HG03045 (cell line): Measurements from ENCODE around the gene CDX1.

Experiments
- ATAC-seq: cut with Tn5 transposase; IDR thresholded peaks from one replicate; pipeline ENCODE4 v1.9.1; 2021; ENCODE audit warnings: mild to moderate bottlenecking, moderate library complexity; ENCODE audit not compliant: unreplicated experiment

Gene CDX1

DNA sequence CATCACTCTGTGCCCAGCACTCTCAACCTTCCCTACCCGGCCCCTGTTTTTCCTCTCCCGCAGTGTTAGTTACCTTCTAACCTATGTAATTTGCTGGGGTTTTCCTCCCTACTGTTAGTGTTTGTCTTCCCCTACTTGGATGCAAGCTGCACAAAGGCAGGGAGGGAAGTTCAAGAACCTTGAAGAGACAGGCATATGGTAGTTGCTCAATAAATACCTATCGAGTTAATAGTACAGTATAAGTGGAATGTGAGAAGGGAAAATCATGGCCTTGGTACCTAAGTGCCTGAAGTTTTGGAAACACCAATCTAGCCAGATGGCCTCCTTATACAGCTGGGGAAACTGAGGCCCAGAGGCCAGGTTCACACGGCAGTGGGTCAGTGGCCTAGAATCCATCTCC is 35.1 kb upstream of the CDX1 start:
- no peak for ATAC-seq

DNA sequence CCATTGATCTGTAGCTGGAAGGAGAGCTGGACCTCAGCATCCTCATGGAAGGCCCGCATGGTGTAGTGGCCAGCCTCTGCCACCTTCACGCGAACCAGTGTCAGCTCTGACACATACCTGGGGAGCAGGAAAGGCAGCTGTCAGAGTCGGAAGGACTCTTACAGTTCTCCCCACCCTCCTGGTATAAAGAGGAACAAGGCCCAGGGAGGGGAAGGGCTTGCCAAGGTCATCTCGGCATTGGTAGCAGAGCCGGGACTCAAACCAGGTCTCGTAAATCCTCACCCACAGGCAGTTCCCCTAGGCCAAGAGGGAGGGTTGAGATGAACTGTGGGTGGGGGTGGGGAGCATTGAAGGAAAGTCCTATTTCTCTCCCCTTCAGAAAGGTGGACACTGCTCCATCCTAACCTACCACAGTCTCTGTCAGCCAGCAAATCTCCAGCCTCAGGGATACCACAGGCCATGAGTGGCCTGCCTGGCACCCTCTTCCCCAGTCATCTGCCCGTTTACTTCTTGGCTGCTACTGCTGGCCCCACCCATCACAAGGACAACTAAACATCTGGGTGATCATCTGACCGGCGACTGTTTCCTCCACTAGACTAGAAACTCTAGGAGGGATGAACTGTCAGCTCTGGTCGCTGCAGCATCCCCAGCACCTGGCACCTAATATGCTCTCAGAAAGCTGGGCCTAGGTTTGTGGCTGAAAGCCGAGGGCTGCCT is 34.4 kb upstream of the CDX1 start:
- no peak for ATAC-seq

DNA sequence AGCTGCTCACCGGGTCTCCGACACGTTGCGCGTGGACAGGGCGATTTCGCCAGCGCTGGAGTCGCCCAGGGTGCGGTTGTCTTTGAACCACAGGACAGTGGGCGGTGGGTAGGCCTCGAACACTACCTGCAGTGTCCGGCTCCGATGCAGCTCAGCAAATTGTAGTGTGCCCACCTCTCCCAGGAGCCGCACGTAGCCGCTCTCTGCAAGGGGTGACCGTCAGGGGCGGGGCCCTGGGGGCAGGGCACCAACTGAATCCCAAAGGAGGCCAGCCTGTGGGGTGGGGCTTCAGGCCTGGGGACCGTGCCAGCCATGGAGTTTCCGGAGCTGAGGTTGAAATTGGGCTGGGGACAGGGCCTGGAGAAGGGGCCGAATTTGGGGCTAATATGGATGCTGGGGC is 33.8 kb upstream of the CDX1 start:
- ATAC-seq = no peak

DNA sequence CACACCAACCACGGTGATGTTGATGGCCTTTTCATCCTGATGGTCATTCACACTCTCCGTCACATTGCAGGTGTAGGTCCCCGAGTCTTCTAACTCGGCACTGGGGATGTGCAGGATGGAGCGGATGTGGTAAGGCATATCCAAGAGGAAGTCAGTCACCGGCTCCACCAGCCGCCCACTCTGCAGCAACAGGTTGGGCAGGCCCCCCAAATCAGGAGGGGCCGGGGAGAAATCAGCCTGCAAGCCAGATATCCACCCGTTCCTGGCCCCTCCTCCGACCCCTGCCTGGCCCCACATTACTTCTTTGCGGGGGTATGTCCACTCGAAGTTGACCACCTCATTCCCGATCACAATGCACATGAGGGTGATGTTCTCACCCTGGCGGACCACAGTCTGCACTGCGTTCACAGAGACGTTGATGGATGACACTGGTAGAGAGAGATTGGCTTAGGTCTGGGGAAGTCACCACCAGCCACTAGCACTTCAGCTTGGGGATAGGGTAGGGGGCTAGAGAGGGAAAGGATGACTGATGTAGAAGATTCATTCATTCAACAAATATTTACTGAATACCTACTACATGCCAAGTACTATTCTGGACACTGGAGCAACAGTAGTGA is 32.9 kb upstream of the CDX1 start:
- no peak for ATAC-seq

DNA sequence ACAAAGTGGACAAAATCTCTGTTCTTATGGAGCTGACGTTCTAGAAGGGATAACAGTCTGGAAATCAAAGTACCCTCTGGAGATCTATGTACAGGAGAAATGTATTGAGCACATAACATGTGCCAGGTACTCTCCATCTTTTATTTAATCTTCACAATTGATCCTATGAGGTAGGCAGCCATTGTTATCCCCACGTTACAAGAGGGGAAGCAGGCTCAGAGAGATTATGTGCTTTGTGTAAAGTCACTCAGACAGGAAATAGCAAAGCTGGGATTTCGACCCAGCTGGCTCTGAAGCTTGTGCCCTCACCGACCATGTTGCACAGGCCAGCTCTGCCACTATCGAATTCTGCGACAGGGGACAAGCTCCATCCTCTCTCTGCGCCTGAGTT is 32.4 kb upstream of the CDX1 start:
- ATAC-seq = no peak

DNA sequence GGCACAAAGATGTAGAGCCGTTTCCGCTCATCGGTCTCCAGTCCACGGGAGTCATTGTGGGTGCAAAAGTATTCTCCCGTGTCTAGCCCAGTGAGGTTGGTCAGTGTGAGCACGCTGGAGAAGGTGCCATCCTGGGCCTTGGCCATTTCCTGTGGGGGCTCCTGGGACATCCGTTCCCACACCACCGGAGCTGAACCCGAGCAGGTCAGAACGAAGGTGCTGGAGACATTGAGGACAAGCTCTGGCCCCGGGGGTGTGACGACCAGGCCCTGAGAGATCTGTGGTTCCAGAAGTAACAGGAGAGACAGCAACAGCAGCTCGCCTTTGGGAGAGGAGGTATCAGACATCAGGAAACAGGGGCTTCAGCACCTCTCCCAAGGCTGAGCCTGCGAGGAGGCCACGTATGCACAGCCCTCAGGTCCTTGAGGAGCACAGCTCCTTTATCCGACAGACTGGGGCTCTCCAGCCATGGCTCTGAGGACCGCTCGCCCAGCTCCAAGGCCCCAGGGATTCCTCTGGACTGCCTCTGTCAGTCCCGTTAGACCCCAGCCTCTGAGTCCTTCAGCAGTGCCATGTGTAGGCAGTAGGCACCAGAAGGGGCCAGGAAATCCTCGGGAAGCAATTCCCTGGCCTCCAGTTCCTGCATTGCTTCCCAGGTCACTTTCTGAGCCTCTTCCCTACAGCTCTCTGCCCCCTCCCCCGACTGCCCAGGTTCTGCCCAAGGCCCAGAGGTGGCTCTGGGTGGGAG is 30.8 kb upstream of the CDX1 start:
- ATAC-seq = no peak

DNA sequence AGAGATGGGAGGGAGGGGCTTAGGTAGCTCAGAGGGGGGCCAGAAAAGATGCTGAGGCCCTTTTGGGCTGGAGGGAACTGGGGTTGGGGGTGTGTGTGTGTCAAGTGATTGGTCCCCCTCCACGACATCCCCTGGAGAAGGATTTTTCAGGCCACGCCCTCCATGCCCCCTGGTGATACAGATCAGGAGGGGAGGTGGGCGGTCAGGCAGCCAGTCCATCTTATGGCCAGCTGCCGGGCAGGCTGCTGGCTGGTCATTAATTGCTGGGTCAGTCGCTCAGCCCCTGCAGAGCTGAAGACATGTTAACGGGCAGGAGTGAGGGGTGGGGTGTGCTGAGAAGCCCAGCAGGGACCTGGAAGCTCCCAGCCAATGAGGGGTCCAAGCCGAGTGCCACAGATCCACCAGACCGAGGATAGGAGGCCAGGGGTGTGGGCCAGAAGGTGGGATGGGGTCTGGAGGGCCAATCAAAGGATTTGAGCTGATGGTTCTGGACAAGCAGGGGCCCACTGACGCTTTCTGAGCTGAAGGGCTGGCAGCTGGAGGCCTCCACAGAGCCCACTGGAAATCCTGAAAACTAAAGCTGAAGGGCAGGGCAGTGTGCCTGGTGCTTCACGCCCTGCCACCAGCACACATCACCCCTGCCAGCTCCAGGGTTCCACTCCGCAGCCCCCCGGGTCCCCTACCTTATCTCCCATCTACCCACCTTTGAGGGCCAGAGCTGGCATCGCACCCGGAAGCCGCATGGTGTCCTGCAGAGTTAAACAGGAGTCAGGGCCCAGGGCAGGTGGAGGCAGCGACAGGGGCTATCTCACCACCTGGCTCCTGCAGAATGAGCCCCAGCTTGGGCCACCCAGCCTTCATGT is 30.0 kb upstream of the CDX1 start:
- no peak for ATAC-seq

DNA sequence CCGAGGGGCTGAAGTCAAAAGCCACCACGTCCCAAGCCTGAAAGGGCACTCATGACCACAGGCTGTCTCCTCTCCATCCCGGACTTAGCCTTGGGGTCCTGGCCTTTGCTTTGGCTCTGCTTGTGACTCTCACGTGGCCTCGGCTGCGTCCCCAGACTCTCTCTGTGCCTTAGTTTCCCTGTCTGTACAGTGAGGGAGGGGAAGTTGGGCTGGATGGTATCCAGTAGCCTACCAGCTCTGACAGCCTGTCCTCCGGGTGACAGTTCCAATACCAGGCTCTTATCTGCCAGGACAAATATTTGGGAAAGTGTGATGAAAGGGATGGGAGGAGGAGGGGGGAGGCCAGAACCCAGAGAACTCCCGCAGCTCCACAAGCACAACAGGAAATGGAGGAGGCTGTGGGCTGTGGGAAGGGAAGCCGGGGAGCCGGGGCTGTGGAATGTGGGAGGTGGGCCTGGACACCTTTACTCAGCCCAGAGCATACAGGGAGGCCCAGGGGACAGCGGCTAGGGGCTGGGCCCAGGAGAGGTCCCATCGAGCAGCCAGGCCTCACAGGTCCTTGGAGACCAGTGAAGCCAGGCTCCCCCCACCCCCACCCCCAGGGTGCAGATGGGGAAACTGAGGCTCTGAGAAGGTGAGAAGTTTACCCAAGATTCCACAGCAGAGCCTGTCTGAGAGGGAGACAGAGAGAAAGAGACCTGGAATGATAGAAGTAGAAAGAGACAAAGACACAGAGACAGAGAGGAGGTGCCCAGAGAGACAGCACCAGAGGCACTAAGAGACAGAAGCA is 29.2 kb upstream of the CDX1 start:
- ATAC-seq = no peak

DNA sequence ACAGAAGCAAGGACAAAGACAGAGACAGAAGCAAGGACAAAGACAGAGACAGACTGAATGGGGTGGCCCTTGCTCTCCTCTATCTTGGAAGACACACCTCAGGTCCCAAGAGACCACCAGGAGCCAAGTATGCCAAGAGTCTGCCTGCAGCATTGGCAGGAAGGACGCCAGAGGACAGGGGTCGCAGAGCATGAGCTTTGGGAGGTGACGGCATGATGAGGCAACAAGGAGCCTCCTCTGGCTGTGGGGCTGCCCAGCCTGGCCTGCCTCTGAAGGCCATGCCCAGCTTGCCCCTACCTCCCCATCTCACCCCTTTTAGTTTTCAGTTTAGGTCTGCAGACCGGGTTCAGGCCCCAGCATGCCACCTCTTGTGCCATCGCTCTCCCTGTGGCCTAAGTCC is 28.6 kb upstream of the CDX1 start:
- ATAC-seq = no peak

DNA sequence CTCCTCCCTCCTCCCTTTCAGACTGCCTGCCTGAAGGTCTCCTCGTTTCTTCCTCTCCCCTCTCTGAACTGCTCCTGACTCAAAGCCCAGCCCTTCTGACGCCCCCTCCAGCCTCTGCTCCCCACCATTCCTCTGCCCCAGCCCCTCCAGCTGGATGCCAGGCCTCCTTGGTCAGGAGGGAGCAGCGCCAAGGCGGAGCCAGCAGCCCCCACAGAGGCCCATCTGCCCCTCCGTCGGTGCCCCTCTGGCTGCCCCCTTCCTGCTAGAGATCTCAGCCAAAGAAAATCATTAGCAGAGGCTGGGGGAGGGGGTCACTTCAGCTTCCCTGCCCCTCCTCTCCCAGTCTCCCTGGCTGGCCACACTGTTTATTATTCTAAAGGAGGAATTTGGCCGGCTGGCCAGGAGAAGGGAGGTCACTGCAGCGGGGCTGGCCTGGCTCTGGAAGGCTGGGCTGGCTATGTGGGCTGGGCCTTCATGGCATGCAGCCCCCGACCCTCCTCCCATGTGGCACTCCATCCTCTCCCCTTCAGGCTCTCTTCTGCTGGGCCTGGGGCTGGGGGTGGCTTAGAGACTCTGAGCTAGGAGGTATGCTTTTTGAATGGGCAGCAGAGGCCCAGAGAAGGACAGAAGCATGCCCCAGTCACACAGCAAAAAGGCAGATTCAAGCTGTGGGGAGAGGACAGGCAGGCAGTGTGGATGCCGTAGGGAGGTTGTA is 27.9 kb upstream of the CDX1 start:
- no peak for ATAC-seq

DNA sequence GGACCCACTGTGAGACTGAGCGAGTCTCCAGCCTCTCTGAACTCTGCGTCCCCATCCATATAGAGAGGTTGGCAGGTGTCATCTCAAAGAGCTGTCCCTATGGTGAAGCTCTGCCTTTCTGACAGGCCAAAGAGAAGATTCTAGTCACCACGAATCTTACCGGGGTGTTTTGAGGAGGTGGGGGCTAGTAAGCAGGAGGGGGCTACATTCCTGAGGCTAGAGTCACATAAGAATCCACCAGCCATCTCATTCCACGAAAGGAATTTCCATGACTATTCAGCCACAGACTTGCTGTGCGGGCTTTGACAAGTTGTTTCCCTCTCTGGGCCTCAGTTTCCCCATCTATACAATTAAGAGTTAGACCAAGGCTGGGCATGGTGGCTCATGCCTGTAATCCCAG is 27.2 kb upstream of the CDX1 start:
- no peak for ATAC-seq

DNA sequence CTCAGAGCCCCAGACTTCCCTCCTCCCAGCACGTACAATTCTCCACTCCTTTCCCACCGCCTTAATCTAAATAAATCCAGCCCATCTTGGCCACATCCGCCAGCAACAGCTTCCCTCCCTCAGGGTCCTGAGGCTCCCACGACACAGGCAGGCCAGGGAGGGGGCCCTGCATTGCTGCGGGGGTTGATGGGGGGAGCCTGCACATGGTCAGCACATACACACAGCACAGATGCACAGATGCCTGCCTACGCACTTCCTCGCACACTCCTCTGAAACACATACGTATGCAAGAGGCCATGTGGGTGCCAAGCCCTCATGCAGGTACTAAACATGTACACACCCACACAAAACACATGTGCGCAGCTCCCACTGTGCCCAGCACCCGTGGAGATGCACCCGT is 25.7 kb upstream of the CDX1 start:
- no peak for ATAC-seq

DNA sequence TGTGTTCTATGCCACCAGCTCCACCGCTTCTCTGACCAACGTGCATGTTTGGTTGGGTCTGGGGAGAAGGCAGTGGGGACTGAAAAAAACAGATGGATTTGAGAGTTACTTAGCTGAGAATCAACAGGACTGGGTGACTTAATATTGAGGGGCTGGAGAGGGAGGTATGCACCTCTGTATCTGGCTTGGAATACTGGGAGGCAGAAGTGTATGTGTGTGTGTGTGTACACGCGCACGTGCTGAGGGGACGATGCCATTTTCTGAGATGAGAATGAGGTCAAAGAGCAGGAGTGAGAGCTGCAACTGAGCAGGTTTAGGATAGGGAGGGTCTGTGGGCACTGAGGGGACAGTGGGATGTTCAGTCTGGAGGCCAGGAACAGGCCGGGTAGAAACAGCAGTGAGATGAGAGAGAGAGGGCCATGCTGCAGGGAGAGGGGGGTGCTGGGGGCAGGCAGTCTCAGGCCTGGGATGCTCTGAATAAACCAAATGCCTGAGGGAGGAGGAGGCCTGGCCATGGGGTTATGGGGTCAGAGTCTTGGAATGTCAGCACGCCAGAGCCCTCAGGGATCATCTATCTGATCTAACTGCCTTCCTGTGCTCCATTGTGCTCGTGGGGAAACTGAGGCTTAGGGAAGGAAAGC is 24.9 kb upstream of the CDX1 start:
- ATAC-seq = no peak

DNA sequence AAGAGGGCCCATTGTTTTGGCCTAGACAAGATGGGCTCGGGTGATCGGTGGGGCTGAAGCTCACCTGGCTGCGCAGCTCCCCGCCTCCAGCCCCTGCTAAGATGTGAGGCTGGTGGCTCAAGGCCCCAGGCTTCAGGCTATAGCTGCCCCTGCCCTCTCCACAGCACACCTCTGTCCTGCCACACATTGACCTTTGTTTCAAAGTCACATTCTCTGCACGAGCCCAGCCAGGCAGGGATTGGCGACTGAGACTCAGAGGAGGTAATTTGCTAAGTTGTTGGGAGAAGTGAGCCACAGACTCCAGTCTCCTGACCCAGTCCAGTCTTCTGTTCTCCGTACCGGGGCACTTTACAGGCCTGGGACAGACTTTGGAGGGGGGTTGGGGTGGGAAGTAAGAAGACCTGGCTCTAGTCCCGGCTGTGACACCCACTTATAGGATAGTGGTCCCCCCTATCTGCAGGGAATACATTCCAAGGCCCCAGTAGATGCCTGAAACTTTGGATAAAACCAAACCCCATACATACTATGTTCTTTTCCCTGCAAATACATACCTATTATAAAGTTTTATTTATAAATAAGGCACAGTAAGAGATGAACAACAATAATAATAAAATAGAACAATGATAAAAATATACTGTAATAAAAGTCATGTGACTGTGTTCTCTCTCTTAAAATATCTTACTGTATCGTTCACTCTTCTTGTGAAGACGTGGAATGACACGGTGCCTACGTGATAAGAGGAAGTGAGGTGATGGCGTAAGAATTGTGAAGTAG is 24.2 kb upstream of the CDX1 start:
- ATAC-seq = no peak

DNA sequence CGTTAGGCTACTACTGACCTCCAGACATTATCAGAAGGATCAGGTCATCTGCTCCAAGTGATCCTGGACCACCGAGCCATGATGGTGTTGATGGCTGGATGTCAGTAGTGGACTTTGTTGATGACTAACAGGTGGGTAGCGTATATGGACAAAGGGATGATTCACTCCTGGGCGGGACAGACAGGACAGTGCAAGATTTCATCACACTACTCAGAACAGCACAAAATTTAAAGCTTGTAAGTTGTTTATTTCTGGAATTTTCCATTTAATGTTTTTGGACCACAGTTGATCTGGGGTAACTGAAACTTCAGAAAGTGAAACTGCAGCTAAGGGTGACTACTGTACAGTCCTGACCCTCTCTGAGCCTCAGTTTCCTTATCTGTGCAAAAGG is 23.6 kb upstream of the CDX1 start:
- no peak for ATAC-seq

DNA sequence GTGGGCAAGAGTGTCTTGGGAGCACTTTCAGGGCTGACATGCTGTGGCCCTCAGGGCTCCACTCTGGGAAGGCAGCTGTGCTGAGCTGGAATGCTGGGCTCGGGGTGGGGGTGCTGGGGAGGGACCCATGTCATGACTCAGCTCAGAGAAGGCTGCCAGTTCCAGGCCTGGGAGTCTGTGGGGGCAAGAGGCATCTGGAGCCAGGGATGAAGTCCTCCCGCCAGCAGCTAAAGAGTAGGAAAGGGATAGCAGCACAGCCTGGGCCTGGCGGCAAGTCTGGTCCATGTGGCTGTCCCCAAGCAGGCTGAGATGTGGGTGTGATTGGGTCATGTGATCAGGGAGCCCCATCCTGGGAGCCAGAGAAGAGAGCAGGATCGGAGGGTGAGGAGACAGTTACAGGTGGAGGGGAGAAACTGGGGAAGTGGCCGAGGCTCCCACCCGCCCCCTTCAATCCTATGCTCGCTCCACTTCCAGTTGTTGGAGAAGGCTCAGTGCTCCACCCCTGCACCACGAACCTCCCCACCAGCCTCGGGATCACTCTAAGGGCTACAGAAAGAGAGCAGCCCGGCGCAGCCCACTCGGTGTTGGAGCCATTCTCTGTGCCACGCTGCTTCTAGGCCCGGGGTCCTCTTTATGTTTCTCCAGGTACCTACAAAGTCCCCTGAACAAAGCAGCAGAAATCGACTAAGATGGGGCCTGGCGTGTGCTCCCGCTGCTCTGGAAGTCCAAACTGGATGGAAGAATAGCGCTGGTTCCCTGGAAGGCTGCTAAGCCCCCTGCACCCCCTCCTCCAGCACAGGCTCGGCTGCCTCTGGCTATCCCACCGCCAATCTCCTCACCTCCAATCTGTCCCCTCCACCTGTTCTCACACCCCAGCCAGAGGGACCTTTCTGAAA is 23.0 kb upstream of the CDX1 start:
- no peak for ATAC-seq

DNA sequence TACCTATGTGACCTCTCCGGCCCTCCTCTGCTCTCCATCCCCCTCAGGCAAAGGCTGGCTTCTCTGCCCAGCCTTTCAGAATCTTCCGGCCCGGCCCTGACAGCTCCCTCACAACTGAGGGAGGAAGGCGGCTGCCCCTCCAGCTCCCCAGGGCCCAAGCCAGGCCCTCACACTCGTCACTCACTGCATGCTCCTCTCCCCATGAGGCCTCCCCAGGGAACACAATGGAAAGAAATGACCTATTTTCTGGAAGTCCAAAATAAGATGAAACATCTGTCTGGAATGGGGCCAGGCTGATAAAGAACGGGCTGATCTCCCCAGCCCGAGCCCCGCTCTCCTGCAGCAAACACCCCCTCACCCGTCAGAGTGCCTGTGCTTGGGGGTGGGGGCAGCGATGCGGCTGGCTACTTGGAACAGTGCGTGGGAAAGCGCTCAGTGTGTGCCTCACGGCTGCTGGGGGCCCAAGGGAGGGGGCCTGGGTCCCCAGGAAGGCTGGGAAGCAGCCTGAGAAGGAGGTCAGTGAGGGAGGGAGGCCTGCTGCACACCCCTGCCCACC is 22.3 kb upstream of the CDX1 start:
- no peak for ATAC-seq
